HepG2 (cell line): Measurements from ENCODE around the gene SERINC5.

Source experiments
- POLR2AphosphoS5 ChIP-seq: IDR thresholded peaks from 2 replicates; pipeline ENCODE4 v1.6.1; 2012; ENCODE audit warnings: low read depth, low read length
- USF2 ChIP-seq, 2 experiments: sonication (generic) in 1 of 2; formaldehyde crosslinking in 1 of 2; IDR thresholded peaks; 2 replicates each; pipeline versions ENCODE4 v1.5.1 to v1.6.1; 2011 to 2020; ENCODE audit warnings: borderline replicate concordance in 1 of 2, low read depth in 1 of 2, low read length in 1 of 2, mild to moderate bottlenecking in 1 of 2, missing genetic modification reagents in 1 of 2, moderate library complexity in 1 of 2
- ZMYM4 ChIP-seq: sonication (generic); formaldehyde crosslinking; IDR thresholded peaks from 2 replicates; pipeline ENCODE4 v1.8.1; 2023; ENCODE audit warnings: mild to moderate bottlenecking, missing genetic modification reagents

GRCh38 chr5:80165452-80165851 lies 90.4 kb downstream of the SERINC5 start:
- no peak for TF ChIP-seq USF2 (IDR thresholded peaks at IDR 0.05; ENCODE audit: low read depth, low read length)
- no peak for TF ChIP-seq USF2 (CRISPR knock-in tag; IDR thresholded peaks at IDR 0.05; ENCODE audit: borderline replicate concordance)
- TF ChIP-seq ZMYM4 (CRISPR knock-in tag): no peak
- no peak for TF ChIP-seq POLR2AphosphoS5
